CD14-positive monocyte (primary cell): ENCODE data around the gene EXOC2. TPM values are rescaled to one million over a fixed set of nuclear protein-coding genes. Genes with fewer than 3 reads are reported as not detected.

Experiments
- DNase-seq, 3 donors: peaks; one replicate each; pipeline ENCODE4 v3.0.0-alpha.2; 2011 to 2022
- H2AFZ ChIP-seq: 2 replicates; pipeline ENCODE4 v1.6.0; 2012; ENCODE audit warnings: mild to moderate bottlenecking, low read depth, low read length, inconsistent platforms; ENCODE audit not compliant: insufficient read depth, poor library complexity, severe bottlenecking
- H3K27ac ChIP-seq, 2 donors: 1 replicate in 1 of 2; 2 replicates in 1 of 2; pipeline ENCODE4 v1.5.1; 2012 to 2013; ENCODE audit warnings: low read length in 2 of 2, control low read depth in 1 of 2, inconsistent platforms in 1 of 2, low read depth in 1 of 2, mild to moderate bottlenecking in 1 of 2
- H3K27me3 ChIP-seq, 2 donors: one replicate each; pipeline versions ENCODE4 v1.6.0 to v1.6.1; 2011 to 2013; ENCODE audit warnings: low read length in 2 of 2; ENCODE audit not compliant: control insufficient read depth in 2 of 2, insufficient read depth in 2 of 2
- H3K36me3 ChIP-seq, 2 donors: replicated peaks in 1 of 2; 1 replicate in 1 of 2; 2 replicates in 1 of 2; pipeline versions ENCODE4 v1.5.1 to v1.6.1; 2012 to 2013; ENCODE audit warnings: low read length in 2 of 2, control low read depth in 1 of 2, inconsistent platforms in 1 of 2, mild to moderate bottlenecking in 1 of 2; ENCODE audit not compliant: insufficient read depth in 2 of 2, control insufficient read depth in 1 of 2
- H3K4me1 ChIP-seq, 2 donors: 1 replicate in 1 of 2; 2 replicates in 1 of 2; pipeline versions ENCODE4 v1.5.1 to v1.6.1; 2012 to 2013; ENCODE audit warnings: low read length in 2 of 2, control low read depth in 1 of 2, inconsistent platforms in 1 of 2, mild to moderate bottlenecking in 1 of 2, moderate library complexity in 1 of 2; ENCODE audit not compliant: insufficient read depth in 2 of 2, control insufficient read depth in 1 of 2
- H3K4me2 ChIP-seq: replicated peaks from 2 replicates; pipeline ENCODE3; 2012; ENCODE audit warnings: low read length, moderate library complexity, mild to moderate bottlenecking; ENCODE audit not compliant: poor library complexity, severe bottlenecking; ENCODE audit errors: extremely low read depth
- H3K4me3 ChIP-seq, 3 experiments: fragments of 200-600 bp in 1 of 3; sonication (generic) in 1 of 3; replicated peaks in 1 of 3; 1 replicate in 2 of 3; 2 replicates in 1 of 3; pipeline ENCODE4 v1.5.1; 2011 to 2013; ENCODE audit warnings: low read length in 3 of 3, mild to moderate bottlenecking in 3 of 3, control low read depth in 2 of 3, low read depth in 2 of 3, inconsistent platforms in 1 of 3, moderate library complexity in 1 of 3
- H3K79me2 ChIP-seq: 2 replicates; pipeline ENCODE4 v1.6.0; 2012; ENCODE audit warnings: mild to moderate bottlenecking, control low read depth, inconsistent platforms, low read length, moderate library complexity; ENCODE audit not compliant: insufficient read depth
- H3K9ac ChIP-seq: 2 replicates; pipeline ENCODE4 v1.6.0; 2017; ENCODE audit warnings: low read length, mild to moderate bottlenecking; ENCODE audit not compliant: insufficient read depth, poor library complexity, severe bottlenecking
- H3K9me3 ChIP-seq, 2 donors: replicated peaks in 1 of 2; 1 replicate in 1 of 2; 2 replicates in 1 of 2; pipeline versions ENCODE4 v1.5.1 to v1.6.1; 2012 to 2013; ENCODE audit warnings: low read length in 2 of 2, control low read depth in 1 of 2; ENCODE audit not compliant: control insufficient read depth in 1 of 2, insufficient read depth in 1 of 2
- H4K20me1 ChIP-seq: 2 replicates; pipeline ENCODE4 v1.6.0; 2012; ENCODE audit warnings: mild to moderate bottlenecking, low read length, control low read depth, moderate library complexity; ENCODE audit not compliant: insufficient read depth
- H3K27ac Mint-ChIP-seq, 7 donors: one replicate each; pipeline ENCODE4 v1.8.0; 2020; ENCODE audit warnings: mild to moderate bottlenecking in 7 of 7, mixed read lengths in 7 of 7, moderate library complexity in 6 of 7, inconsistent platforms in 2 of 7
- H3K27me3 Mint-ChIP-seq, 3 donors: one replicate each; pipeline ENCODE4 v1.8.0; 2021 to 2022; ENCODE audit warnings: low read depth in 3 of 3, mild to moderate bottlenecking in 3 of 3, mixed read lengths in 3 of 3, moderate library complexity in 3 of 3, inconsistent platforms in 1 of 3
- H3K36me3 Mint-ChIP-seq, 2 donors: one replicate each; pipeline ENCODE4 v1.8.0; 2020; ENCODE audit warnings: mixed read lengths in 2 of 2, inconsistent platforms in 1 of 2, mild to moderate bottlenecking in 1 of 2
- H3K4me1 Mint-ChIP-seq: one replicate; pipeline ENCODE4 v1.8.0; 2020; ENCODE audit warnings: mild to moderate bottlenecking, mixed read lengths
- H3K4me3 Mint-ChIP-seq, 2 donors: one replicate each; pipeline ENCODE4 v1.8.0; 2020; ENCODE audit warnings: mild to moderate bottlenecking in 2 of 2, mixed read lengths in 2 of 2, moderate library complexity in 1 of 2
- H3K9me3 Mint-ChIP-seq, 7 donors: one replicate each; pipeline ENCODE4 v1.8.0; 2020 to 2022; ENCODE audit warnings: mixed read lengths in 7 of 7, mild to moderate bottlenecking in 6 of 7, moderate library complexity in 6 of 7, inconsistent platforms in 2 of 7
- CTCF ChIP-seq: fragments of 200-600 bp; IDR thresholded peaks from one replicate; pipeline ENCODE4 v1.8.0; 2022; ENCODE audit warnings: antibody characterized with exemption, mild to moderate bottlenecking
- WGBS: methylation state at CpG from one replicate; pipeline ENCODE4 v1.1.5; 2013; ENCODE audit warnings: missing lambda C conversion rate; ENCODE audit not compliant: insufficient coverage; 5-methylcytosine and 5-hydroxymethylcytosine counted together
- intact Hi-C, 2 donors: fragments of 100-400 bp; cut with micrococcal nuclease; formaldehyde crosslinking; loops; one replicate each; pipeline versions ENCODE4 v1.15.0 to v1.15.1; 2023
- polyA plus RNA-seq, 3 donors: library from polyadenylated mRNA; depleted of rRNA in 1 of 3; unstranded in 2 of 3; stranded (reverse) in 1 of 3; fragments of 300-500 nt in 2 of 3; fragments of >200 nt in 1 of 3; fragmentation: Illumina TruSeq in 2 of 3; gene quantifications; 1 replicate in 2 of 3; 2 replicates in 1 of 3; pipeline ENCODE4 v1.2.3, GENCODE V29; 2012 to 2021

The EXOC2 gene
- polyA plus RNA-seq, 3 donors = 7.5 to 15.5 (median 12.0) TPM

GRCh38 chr6:731924-732323, 39.0 kb upstream of the EXOC2 start:
- peaks cover 6 to 14% (median 13%) of the 10 kb centered on the region in 3 donors for H3K27me3 Mint-ChIP-seq
- TF ChIP-seq CTCF = no peak
- H3K79me2 ChIP-seq = no peaks in the 10 kb centered on the region
- H2AFZ ChIP-seq = no peak overlapping the region
- no peaks in the 10 kb centered on the region for H3K27me3 ChIP-seq
- no peaks in the 10 kb centered on the region for H3K36me3 Mint-ChIP-seq
- H3K4me1 Mint-ChIP-seq = no peaks in the 10 kb centered on the region
- no peak overlapping the region for H3K4me2 ChIP-seq
- no peak overlapping the region for H3K9ac ChIP-seq
- WGBS = 90% methylated on average over 6 of the region's 7 CpGs
- H3K27ac Mint-ChIP-seq = no peak overlapping the region
- intact Hi-C loops = no loop called here
- peaks cover 0 to 2% (median 0%) of the 10 kb centered on the region in 7 donors for H3K9me3 Mint-ChIP-seq
- no peaks in the 10 kb centered on the region for H3K4me1 ChIP-seq
- no peak overlapping the region for H3K4me3 ChIP-seq
- no peaks in the 10 kb centered on the region for H4K20me1 ChIP-seq
- DNase-seq = no peak
- no peak overlapping the region for H3K27ac ChIP-seq
- H3K9me3 ChIP-seq = no peaks in the 10 kb centered on the region
- no peak overlapping the region for H3K4me3 Mint-ChIP-seq
- no peaks in the 10 kb centered on the region for H3K36me3 ChIP-seq

- Mint-ChIP-seq H3K4me3 (no peak overlapping the region), H3K27ac (no peak overlapping the region), H3K4me1 (no peaks in the 10 kb centered on the region), H3K27me3 (peaks cover 10 to 15% (median 11%) of the 10 kb centered on the region in 3 donors), H3K9me3 (no peaks in the 10 kb centered on the region), H3K36me3 (no peaks in the 10 kb centered on the region)
- Histone ChIP-seq H3K36me3 (no peaks in the 10 kb centered on the region), H3K79me2 (no peaks in the 10 kb centered on the region), H3K27me3 (peaks cover 0 to 3% of the 10 kb centered on the region in 2 donors), H3K4me3 (no peak overlapping the region), H2AFZ (no peak overlapping the region), H3K4me1 (no peaks in the 10 kb centered on the region), H3K27ac (no peak overlapping the region), H3K4me2 (no peak overlapping the region), H4K20me1 (no peaks in the 10 kb centered on the region), H3K9ac (no peak overlapping the region), H3K9me3 (no peaks in the 10 kb centered on the region)
- 93% methylated on average over 8 of the region's 10 CpGs for WGBS
- intact Hi-C loops = no loop called here
- no peak for DNase-seq
- TF ChIP-seq CTCF = no peak
Measured at GRCh38 chr6:729606-730320, 36.8 kb upstream of the EXOC2 start.
